Stimulated activated CD8-positive, alpha-beta memory T cell treated with anti-CD3 and anti-CD28 coated beads, Interleukin-12 subunit alpha, Interleukin-12 subunit beta, amount 100 ng/mL, for 1 hour (primary cell): ENCODE results near the gene ACCS.
A peak's percentile ranks its signal among the peaks of the same experiment; 100 is the strongest.

ENCODE experiments used
- DNase-seq: peaks from one replicate; pipeline ENCODE4 v3.0.0-alpha.2; 2020; ENCODE audit warnings: low read depth

ACCS gene

GRCh38 chr11:44065841-44066731 is at the start of gene ACCS:
ACCS (plus strand) TSS chr11:44066270; CDS start chr11:44067628, 1,358 bp downstream.
- DNase-seq, result peak; percentile 80

GRCh38 chr11:44016546-44017442 is 49.3 kb upstream of the ACCS start:
- DNase-seq, result no peak

- DNase-seq, result no peak
Observed at GRCh38 chr11:44017443-44018126, 48.5 kb upstream of the ACCS start.

- DNase-seq, result no peak
Observed at GRCh38 chr11:44018127-44018521, 47.9 kb upstream of the ACCS start.

- DNase-seq, result no peak
Observed at GRCh38 chr11:44018829-44019228, 47.2 kb upstream of the ACCS start.

GRCh38 chr11:44024977-44025376 is 41.1 kb upstream of the ACCS start:
- no peak for DNase-seq

GRCh38 chr11:44025727-44026126 is 40.3 kb upstream of the ACCS start:
- DNase-seq, result no peak

GRCh38 chr11:44028401-44028800 is 37.7 kb upstream of the ACCS start:
- DNase-seq, result no peak

- no peak for DNase-seq
Observed at GRCh38 chr11:44028816-44029506, 37.1 kb upstream of the ACCS start.

- DNase-seq, result no peak
Observed at GRCh38 chr11:44029507-44029845, 36.6 kb upstream of the ACCS start.

GRCh38 chr11:44029977-44030911 is 35.8 kb upstream of the ACCS start:
- no peak for DNase-seq

GRCh38 chr11:44030996-44031395 is 35.1 kb upstream of the ACCS start:
- DNase-seq, result no peak

- no peak for DNase-seq
Observed at GRCh38 chr11:44031549-44031948, 34.5 kb upstream of the ACCS start.

- DNase-seq, result no peak
Observed at GRCh38 chr11:44032299-44033085, 33.6 kb upstream of the ACCS start.

- no peak for DNase-seq
Observed at GRCh38 chr11:44033411-44033850, 32.6 kb upstream of the ACCS start.

GRCh38 chr11:44033856-44034255 is 32.2 kb upstream of the ACCS start:
- no peak for DNase-seq

- DNase-seq, result no peak
Observed at GRCh38 chr11:44034639-44035038, 31.4 kb upstream of the ACCS start.

GRCh38 chr11:44036811-44037657 is 29.0 kb upstream of the ACCS start:
- DNase-seq, result no peak

GRCh38 chr11:44037658-44037998 is 28.4 kb upstream of the ACCS start:
- DNase-seq, result no peak
